Body of pancreas (tissue), 4 donors: ENCODE measurements around the gene SPTB. TPM values are rescaled to one million over a fixed set of nuclear protein-coding genes. Genes with fewer than 3 reads are reported as not detected.

ENCODE experiments used
- ATAC-seq: fragments of 150-250 bp; one replicate; pipeline ENCODE4 v1.9.1; 2016
- DNase-seq, 4 donors: peaks; one replicate each; pipeline ENCODE4 v3.0.0-alpha.2; 2019
- H3K27ac ChIP-seq, 4 donors: fragments of 200-600 bp; sonication (generic); 1 replicate in 3 of 4; 2 replicates in 1 of 4; pipeline versions ENCODE4 v1.5.1 to v1.6.1; 2016 to 2019; ENCODE audit warnings: mild to moderate bottlenecking in 1 of 4, mixed read lengths in 1 of 4, moderate library complexity in 1 of 4
- H3K27me3 ChIP-seq, 2 donors: fragments of 200-600 bp; sonication (generic); one replicate each; pipeline ENCODE4 v1.6.0; 2016; ENCODE audit warnings: mild to moderate bottlenecking in 1 of 2
- H3K36me3 ChIP-seq, 2 donors: fragments of 200-600 bp; sonication (generic); replicated peaks in 1 of 2; 2 replicates each; pipeline ENCODE4 v1.5.1; 2016; ENCODE audit warnings: low read depth in 2 of 2; ENCODE audit not compliant: insufficient read depth in 1 of 2
- H3K4me1 ChIP-seq: fragments of 200-600 bp; sonication (generic); one replicate; pipeline ENCODE4 v1.6.0; 2016
- H3K4me3 ChIP-seq, 2 donors: fragments of 200-600 bp; sonication (generic); 1 replicate in 1 of 2; 2 replicates in 1 of 2; pipeline ENCODE4 v1.5.1; 2016 to 2019
- H3K9me3 ChIP-seq, 3 donors: fragments of 200-600 bp; sonication (generic); 1 replicate in 2 of 3; 2 replicates in 1 of 3; pipeline ENCODE4 v1.5.1; 2016
- CTCF ChIP-seq, 7 experiments: fragments of 450-650 bp in 4 of 7; fragments of 200-600 bp in 3 of 7; sonication (generic) in 3 of 7; IDR thresholded peaks; one replicate each; pipeline ENCODE4 v1.5.1; 2016 to 2019; ENCODE audit warnings: antibody characterized with exemption in 7 of 7
- POLR2A ChIP-seq, 3 donors: fragments of 450-650 bp; IDR thresholded peaks; one replicate each; pipeline ENCODE4 v1.6.1; 2016; ENCODE audit warnings: antibody characterized with exemption in 3 of 3, mild to moderate bottlenecking in 2 of 3
- WGBS, 2 donors: methylation state at CpG; one replicate each; pipeline ENCODE4 v1.1.5; 2017; 5-methylcytosine and 5-hydroxymethylcytosine counted together
- intact Hi-C: fragments of 100-400 bp; cut with DNase I; formaldehyde crosslinking; loops from one replicate; pipeline ENCODE4 v1.15.1; 2023
- total RNA-seq, 2 donors: library from RNA; depleted of rRNA; stranded (reverse); fragments of >200 nt; gene quantifications; one replicate each; pipeline ENCODE4 v1.1.0, GENCODE V29; 2016

The SPTB gene
- total RNA-seq, 2 donors from 2014 or later, result 3.4 to 8.6 TPM

GRCh38 chr14:64705381-64706118, 174.2 kb downstream of the SPTB start:
- intact Hi-C loops, result no loop called here
- no peaks in the 10 kb centered on the region for H3K27me3 ChIP-seq
- H3K4me1 ChIP-seq, result peaks cover 70% of the 10 kb centered on the region
- TF ChIP-seq POLR2A (IDR thresholded peaks at IDR 0.05), result no peak
- no peak for TF ChIP-seq CTCF (IDR thresholded peaks at IDR 0.05)
- peak in 3 of 4 donors; percentile 33 to 51 (median 39) for DNase-seq
- H3K4me3 ChIP-seq, result peak overlapping the region; percentile 42 to 63
- no peaks in the 10 kb centered on the region for H3K36me3 ChIP-seq
- H3K27ac ChIP-seq, result peak overlapping the region; percentile 84 to 97 (median 88)
- no peak for ATAC-seq
- WGBS, 2 donors, result 4 to 6% methylated on average over 10 to 18 of the region's 18 CpGs
- H3K9me3 ChIP-seq, result no peaks in the 10 kb centered on the region

- Histone ChIP-seq H3K27ac (peak overlapping the region; percentile 84 to 97 (median 88)), H3K4me1 (peaks cover 63% of the 10 kb centered on the region), H3K9me3 (no peaks in the 10 kb centered on the region), H3K27me3 (no peaks in the 10 kb centered on the region), H3K36me3 (no peaks in the 10 kb centered on the region), H3K4me3 (peak overlapping the region; percentile 42 to 63)
- peak; percentile 62 to 75 (median 65) for DNase-seq
- intact Hi-C loops, result no loop called here
- 0% methylated on average over 9 to 51 of the region's 51 CpGs for WGBS, 2 donors
- peak; percentile 43 for ATAC-seq
- TF ChIP-seq POLR2A (IDR thresholded peaks at IDR 0.05) (peak in 1 of 3 donors; percentile 6), CTCF (IDR thresholded peaks at IDR 0.05) (no peak)
These were observed 174.8 kb downstream of the SPTB start for GRCh38 chr14:64704743-64705380.

- Histone ChIP-seq H3K27ac (peak within 1 kb of the TSS; percentile 84 to 97 (median 88)), H3K27me3 (no peaks in the 10 kb centered on the region), H3K9me3 (no peaks in the 10 kb centered on the region), H3K4me1 (peaks cover 61% of the 10 kb centered on the region), H3K4me3 (peak within 1 kb of the TSS; percentile 42 to 63), H3K36me3 (no peaks in the 10 kb centered on the region)
- peak; percentile 86 for ATAC-seq
- 0 to 2% methylated on average over 17 to 44 of the region's 69 CpGs for WGBS, 2 donors
- TF ChIP-seq POLR2A (IDR thresholded peaks at IDR 0.05), result peak; percentile 69 to 81 (median 69)
- peak in 3 of 7 experiments; percentile 5 to 18 (median 10) for TF ChIP-seq CTCF (IDR thresholded peaks at IDR 0.05)
- DNase-seq, result peak; percentile 88 to 91 (median 89)
- intact Hi-C loops, result no loop called here
These were observed 175.5 kb downstream of the SPTB start, which contains the start of gene PLEKHG3 for GRCh38 chr14:64704143-64704742. PLEKHG3 (plus strand) TSS chr14:64704424; CDS start chr14:64727632, 23,208 bp downstream.

GRCh38 chr14:64703395-64704142, 176.1 kb downstream of the SPTB start:
- peak overlapping the region in 1 of 2 donors; percentile 63 for H3K4me3 ChIP-seq
- DNase-seq, result peak in 1 of 4 donors; percentile 21
- H3K4me1 ChIP-seq, result peaks cover 61% of the 10 kb centered on the region
- H3K27ac ChIP-seq, result peak overlapping the region; percentile 84 to 97 (median 88)
- no peaks in the 10 kb centered on the region for H3K27me3 ChIP-seq
- no peaks in the 10 kb centered on the region for H3K9me3 ChIP-seq
- intact Hi-C loops, result no loop called here
- TF ChIP-seq POLR2A (IDR thresholded peaks at IDR 0.05) (no peak), CTCF (IDR thresholded peaks at IDR 0.05) (no peak)
- no peak for ATAC-seq
- 4 to 12% methylated on average over 16 to 26 of the region's 26 CpGs for WGBS, 2 donors
- no peaks in the 10 kb centered on the region for H3K36me3 ChIP-seq
